HEK293 (cell line): ENCODE measurements around the gene SHC3.

Experiments used
- SP2 ChIP-seq: fragments of 450-650 bp; formaldehyde crosslinking; IDR thresholded peaks from 2 replicates; pipeline ENCODE4 v1.5.1; 2016; ENCODE audit warnings: missing biosample characterization, missing genetic modification characterization
- ZNF112 ChIP-seq: fragments of 450-650 bp; formaldehyde crosslinking; IDR thresholded peaks from 2 replicates; pipeline ENCODE4 v1.5.0; 2017; ENCODE audit warnings: missing biosample characterization, missing genetic modification characterization
- ZNF274 ChIP-seq, 2 experiments: fragments of 200-500 bp in 1 of 2; fragments of 450-650 bp in 1 of 2; sonication (Bioruptor generic) in 1 of 2; formaldehyde crosslinking in 1 of 2; IDR thresholded peaks; 2 replicates each; pipeline versions ENCODE4 v1.5.1 to v1.6.1; 2014 to 2016; ENCODE audit warnings: borderline replicate concordance in 1 of 2, inconsistent platforms in 1 of 2, low read length in 1 of 2, missing biosample characterization in 1 of 2, missing genetic modification characterization in 1 of 2
- ZNF514 ChIP-seq: fragments of 450-650 bp; formaldehyde crosslinking; IDR thresholded peaks from 2 replicates; pipeline ENCODE4 v1.5.1; 2016; ENCODE audit warnings: missing biosample characterization, missing genetic modification characterization
- TF ChIP-seq, protein P1 (sequence below): fragments of 450-650 bp; formaldehyde crosslinking; IDR thresholded peaks from 2 replicates; pipeline ENCODE4 v1.5.1; 2016; ENCODE audit warnings: missing biosample characterization, missing genetic modification characterization
- TF ChIP-seq, protein P2 (sequence below): fragments of 450-650 bp; formaldehyde crosslinking; IDR thresholded peaks from 2 replicates; pipeline ENCODE4 v1.5.1; 2016; ENCODE audit warnings: missing biosample characterization, missing genetic modification characterization
- TF ChIP-seq, protein P3 (sequence below): fragments of 450-650 bp; formaldehyde crosslinking; IDR thresholded peaks from 2 replicates; pipeline ENCODE4 v1.5.1; 2016; ENCODE audit warnings: missing biosample characterization, missing genetic modification characterization
- TF ChIP-seq, protein P4 (sequence below): fragments of 450-650 bp; formaldehyde crosslinking; IDR thresholded peaks from 2 replicates; pipeline ENCODE4 v1.5.1; 2016; ENCODE audit warnings: missing biosample characterization, missing genetic modification characterization

DNA sequence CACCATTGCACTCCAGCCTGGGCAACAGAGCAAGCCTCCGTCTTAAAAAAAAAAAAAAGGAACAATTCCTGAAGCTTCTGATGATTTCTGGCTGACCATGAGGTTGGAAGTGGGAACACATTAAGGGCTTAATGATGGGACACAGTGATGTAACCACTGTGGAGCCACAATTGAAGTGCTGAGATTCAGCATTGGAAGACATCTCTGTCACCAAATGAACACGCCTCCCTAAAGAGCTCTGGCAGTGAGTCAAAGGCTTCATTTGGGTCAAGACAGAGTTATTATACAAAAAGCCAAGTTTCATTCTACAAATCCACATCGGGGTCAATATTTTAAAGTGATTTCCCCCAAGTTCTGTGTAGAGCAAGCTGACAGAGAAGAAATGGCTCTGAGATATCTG is 191.8 kb downstream of the SHC3 start:
- TF ChIP-seq, protein P1, sequence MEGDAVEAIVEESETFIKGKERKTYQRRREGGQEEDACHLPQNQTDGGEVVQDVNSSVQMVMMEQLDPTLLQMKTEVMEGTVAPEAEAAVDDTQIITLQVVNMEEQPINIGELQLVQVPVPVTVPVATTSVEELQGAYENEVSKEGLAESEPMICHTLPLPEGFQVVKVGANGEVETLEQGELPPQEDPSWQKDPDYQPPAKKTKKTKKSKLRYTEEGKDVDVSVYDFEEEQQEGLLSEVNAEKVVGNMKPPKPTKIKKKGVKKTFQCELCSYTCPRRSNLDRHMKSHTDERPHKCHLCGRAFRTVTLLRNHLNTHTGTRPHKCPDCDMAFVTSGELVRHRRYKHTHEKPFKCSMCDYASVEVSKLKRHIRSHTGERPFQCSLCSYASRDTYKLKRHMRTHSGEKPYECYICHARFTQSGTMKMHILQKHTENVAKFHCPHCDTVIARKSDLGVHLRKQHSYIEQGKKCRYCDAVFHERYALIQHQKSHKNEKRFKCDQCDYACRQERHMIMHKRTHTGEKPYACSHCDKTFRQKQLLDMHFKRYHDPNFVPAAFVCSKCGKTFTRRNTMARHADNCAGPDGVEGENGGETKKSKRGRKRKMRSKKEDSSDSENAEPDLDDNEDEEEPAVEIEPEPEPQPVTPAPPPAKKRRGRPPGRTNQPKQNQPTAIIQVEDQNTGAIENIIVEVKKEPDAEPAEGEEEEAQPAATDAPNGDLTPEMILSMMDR (tag by site-specific recombination), result no peak
- TF ChIP-seq SP2 (tag by site-specific recombination) (no peak), ZNF514 (tag by site-specific recombination) (no peak), ZNF274 (IDR thresholded peaks at IDR 0.05; ENCODE audit: low read length) (no peak), ZNF274 (tag by site-specific recombination; IDR thresholded peaks at IDR 0.05; ENCODE audit: borderline replicate concordance) (no peak), ZNF112 (tag by site-specific recombination) (no peak)
- TF ChIP-seq, protein P2, sequence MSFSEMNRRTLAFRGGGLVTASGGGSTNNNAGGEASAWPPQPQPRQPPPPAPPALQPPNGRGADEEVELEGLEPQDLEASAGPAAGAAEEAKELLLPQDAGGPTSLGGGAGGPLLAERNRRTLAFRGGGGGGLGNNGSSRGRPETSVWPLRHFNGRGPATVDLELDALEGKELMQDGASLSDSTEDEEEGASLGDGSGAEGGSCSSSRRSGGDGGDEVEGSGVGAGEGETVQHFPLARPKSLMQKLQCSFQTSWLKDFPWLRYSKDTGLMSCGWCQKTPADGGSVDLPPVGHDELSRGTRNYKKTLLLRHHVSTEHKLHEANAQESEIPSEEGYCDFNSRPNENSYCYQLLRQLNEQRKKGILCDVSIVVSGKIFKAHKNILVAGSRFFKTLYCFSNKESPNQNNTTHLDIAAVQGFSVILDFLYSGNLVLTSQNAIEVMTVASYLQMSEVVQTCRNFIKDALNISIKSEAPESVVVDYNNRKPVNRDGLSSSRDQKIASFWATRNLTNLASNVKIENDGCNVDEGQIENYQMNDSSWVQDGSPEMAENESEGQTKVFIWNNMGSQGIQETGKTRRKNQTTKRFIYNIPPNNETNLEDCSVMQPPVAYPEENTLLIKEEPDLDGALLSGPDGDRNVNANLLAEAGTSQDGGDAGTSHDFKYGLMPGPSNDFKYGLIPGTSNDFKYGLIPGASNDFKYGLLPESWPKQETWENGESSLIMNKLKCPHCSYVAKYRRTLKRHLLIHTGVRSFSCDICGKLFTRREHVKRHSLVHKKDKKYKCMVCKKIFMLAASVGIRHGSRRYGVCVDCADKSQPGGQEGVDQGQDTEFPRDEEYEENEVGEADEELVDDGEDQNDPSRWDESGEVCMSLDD (tag by site-specific recombination), result no peak
- TF ChIP-seq, protein P3, sequence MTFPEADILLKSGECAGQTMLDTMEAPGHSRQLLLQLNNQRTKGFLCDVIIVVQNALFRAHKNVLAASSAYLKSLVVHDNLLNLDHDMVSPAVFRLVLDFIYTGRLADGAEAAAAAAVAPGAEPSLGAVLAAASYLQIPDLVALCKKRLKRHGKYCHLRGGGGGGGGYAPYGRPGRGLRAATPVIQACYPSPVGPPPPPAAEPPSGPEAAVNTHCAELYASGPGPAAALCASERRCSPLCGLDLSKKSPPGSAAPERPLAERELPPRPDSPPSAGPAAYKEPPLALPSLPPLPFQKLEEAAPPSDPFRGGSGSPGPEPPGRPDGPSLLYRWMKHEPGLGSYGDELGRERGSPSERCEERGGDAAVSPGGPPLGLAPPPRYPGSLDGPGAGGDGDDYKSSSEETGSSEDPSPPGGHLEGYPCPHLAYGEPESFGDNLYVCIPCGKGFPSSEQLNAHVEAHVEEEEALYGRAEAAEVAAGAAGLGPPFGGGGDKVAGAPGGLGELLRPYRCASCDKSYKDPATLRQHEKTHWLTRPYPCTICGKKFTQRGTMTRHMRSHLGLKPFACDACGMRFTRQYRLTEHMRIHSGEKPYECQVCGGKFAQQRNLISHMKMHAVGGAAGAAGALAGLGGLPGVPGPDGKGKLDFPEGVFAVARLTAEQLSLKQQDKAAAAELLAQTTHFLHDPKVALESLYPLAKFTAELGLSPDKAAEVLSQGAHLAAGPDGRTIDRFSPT (tag by site-specific recombination), result no peak
- TF ChIP-seq, protein P4, sequence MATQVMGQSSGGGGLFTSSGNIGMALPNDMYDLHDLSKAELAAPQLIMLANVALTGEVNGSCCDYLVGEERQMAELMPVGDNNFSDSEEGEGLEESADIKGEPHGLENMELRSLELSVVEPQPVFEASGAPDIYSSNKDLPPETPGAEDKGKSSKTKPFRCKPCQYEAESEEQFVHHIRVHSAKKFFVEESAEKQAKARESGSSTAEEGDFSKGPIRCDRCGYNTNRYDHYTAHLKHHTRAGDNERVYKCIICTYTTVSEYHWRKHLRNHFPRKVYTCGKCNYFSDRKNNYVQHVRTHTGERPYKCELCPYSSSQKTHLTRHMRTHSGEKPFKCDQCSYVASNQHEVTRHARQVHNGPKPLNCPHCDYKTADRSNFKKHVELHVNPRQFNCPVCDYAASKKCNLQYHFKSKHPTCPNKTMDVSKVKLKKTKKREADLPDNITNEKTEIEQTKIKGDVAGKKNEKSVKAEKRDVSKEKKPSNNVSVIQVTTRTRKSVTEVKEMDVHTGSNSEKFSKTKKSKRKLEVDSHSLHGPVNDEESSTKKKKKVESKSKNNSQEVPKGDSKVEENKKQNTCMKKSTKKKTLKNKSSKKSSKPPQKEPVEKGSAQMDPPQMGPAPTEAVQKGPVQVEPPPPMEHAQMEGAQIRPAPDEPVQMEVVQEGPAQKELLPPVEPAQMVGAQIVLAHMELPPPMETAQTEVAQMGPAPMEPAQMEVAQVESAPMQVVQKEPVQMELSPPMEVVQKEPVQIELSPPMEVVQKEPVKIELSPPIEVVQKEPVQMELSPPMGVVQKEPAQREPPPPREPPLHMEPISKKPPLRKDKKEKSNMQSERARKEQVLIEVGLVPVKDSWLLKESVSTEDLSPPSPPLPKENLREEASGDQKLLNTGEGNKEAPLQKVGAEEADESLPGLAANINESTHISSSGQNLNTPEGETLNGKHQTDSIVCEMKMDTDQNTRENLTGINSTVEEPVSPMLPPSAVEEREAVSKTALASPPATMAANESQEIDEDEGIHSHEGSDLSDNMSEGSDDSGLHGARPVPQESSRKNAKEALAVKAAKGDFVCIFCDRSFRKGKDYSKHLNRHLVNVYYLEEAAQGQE, result no peak
